Measurements from ENCODE around the gene PRCD. TPM values are rescaled to one million over a fixed set of nuclear protein-coding genes. Genes with fewer than 3 reads are reported as not detected.
"Not testable (repeated sequence)": the region's sequence is repeated elsewhere in the genome, so short reads cannot be mapped to it uniquely, and the experiment has no call there.

Gene PRCD
- total and polyA plus RNA-seq, 2 donors from 2014 or later = 2.2 TPM; not detected in 1

DNA sequence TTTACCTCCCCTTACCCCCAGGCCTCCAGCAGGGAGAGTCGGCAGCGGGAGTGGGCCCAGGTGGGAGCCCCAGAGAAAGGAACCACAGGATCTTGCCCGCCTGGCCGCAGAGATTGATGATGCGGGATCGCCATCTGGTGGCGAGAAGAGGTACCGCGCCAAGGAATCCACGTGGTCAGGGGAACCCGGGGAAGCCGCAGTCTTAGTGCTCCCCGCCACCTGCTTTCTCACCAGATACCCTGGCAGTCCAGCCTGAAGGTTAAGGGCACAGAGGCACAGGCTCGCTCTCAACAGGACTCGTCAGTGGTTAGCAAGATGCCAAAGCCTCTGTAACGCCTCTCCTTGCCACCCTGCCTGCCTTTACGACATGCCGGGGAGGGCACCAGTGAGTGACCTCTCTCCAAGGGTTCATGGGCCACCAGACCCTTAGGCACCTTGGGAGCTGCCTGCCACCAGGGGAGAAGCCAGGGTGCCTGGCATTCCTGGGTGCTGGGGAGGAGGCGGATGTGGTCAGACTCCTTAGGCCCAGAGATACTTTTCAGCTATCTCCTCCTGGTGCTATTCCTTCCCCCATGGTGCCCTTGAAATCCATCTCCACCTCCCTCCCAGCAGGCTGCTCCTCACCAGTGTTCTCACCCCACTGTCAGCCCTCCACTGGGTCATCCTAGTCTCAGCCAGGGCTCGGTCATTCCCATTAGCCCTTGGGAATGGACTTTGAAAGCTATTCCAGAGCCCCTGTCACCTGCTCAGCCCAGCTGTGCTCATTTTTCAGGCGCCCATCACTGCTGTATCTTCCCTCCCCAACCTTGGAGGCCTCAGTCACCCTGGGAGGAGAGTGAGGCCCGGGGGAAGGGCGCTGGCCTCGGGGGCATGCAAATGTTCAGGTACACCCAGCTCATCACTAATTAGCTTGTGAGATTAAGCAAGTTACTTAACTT, 33.2 kb upstream of the PRCD start:
- peak; percentile 83 to 92 (median 87) for DNase-seq
- Histone ChIP-seq H3K27me3 (ENCODE audit: control insufficient read depth, insufficient read depth, low read length) (no peaks in the 10 kb centered on the region), H3K4me3 (ENCODE audit: low read length in 3 of 3) (no peak overlapping the region), H3K36me3 (ENCODE audit: control insufficient read depth in 2 of 3, insufficient read depth in 3 of 3, low read length in 3 of 3) (no peaks in the 10 kb centered on the region), H3K4me1 (ENCODE audit: control insufficient read depth in 2 of 3, insufficient read depth in 2 of 3, low read depth in 1 of 3, low read length in 3 of 3) (peaks cover 0 to 10% (median 0%) of the 10 kb centered on the region in 3 donors), H3K9me3 (ENCODE audit: control insufficient read depth in 2 of 3, insufficient read depth in 1 of 3, low read length in 3 of 3) (no peaks in the 10 kb centered on the region), H3K9ac (ENCODE audit: low read length in 3 of 3) (no peak overlapping the region), H3K27ac (ENCODE audit: low read depth in 2 of 2, low read length in 2 of 2) (no peak overlapping the region)
- TF ChIP-seq, protein P1, sequence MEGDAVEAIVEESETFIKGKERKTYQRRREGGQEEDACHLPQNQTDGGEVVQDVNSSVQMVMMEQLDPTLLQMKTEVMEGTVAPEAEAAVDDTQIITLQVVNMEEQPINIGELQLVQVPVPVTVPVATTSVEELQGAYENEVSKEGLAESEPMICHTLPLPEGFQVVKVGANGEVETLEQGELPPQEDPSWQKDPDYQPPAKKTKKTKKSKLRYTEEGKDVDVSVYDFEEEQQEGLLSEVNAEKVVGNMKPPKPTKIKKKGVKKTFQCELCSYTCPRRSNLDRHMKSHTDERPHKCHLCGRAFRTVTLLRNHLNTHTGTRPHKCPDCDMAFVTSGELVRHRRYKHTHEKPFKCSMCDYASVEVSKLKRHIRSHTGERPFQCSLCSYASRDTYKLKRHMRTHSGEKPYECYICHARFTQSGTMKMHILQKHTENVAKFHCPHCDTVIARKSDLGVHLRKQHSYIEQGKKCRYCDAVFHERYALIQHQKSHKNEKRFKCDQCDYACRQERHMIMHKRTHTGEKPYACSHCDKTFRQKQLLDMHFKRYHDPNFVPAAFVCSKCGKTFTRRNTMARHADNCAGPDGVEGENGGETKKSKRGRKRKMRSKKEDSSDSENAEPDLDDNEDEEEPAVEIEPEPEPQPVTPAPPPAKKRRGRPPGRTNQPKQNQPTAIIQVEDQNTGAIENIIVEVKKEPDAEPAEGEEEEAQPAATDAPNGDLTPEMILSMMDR (IDR thresholded peaks at IDR 0.05; ENCODE audit: borderline replicate concordance, extremely low read depth, insufficient read depth) = peak; percentile 98
- intact Hi-C loops (cut with DNase I) = loop anchor here (5.0 kb wide), 1 partner anchor 44 kb away; no protein-coding TSS in a partner anchor
- no peak for FAIRE-seq

DNA sequence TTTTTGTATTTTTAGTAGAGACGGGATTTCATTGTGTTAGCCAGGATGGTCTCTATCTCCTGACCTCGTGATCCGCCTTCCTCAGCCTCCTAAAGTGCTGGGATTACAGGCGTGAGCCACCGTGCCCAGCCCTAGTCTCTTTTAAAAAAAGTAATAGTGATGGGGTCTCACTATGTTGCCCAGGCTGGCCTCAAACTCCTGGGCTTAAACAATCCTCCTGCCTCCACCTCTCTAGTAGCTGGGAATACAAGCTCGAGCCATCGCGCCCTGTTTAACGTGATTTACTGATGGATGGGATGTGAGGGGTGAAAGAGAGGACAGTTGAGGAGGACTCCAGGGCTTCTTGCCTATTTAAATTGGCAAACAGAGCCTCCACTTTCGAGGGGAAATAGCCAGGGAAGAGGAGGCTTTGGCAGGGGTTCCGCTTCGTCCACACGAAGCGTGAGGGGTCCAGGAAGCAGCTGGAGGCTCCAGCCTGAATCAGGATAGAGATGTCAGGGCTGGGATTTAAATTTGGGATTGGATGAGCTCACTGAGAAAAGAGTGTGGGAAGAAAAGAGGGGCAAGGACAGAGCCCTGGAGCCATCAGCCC, 31.3 kb upstream of the PRCD start:
- H3K36me3 ChIP-seq (ENCODE audit: control insufficient read depth in 2 of 3, insufficient read depth in 3 of 3, low read length in 3 of 3); FAIRE-seq; H3K27me3 ChIP-seq (ENCODE audit: control insufficient read depth, insufficient read depth, low read length); H3K27ac ChIP-seq (ENCODE audit: low read depth in 2 of 2, low read length in 2 of 2); H3K4me1 ChIP-seq (ENCODE audit: control insufficient read depth in 2 of 3, insufficient read depth in 2 of 3, low read depth in 1 of 3, low read length in 3 of 3); DNase-seq; H3K9me3 ChIP-seq (ENCODE audit: control insufficient read depth in 2 of 3, insufficient read depth in 1 of 3, low read length in 3 of 3); H3K9ac ChIP-seq (ENCODE audit: low read length in 3 of 3); H3K4me3 ChIP-seq (ENCODE audit: low read length in 3 of 3): not testable (repeated sequence)
- intact Hi-C loops (cut with DNase I) = loop anchor here (5.0 kb wide), 1 partner anchor 46 kb away; no protein-coding TSS in a partner anchor

DNA sequence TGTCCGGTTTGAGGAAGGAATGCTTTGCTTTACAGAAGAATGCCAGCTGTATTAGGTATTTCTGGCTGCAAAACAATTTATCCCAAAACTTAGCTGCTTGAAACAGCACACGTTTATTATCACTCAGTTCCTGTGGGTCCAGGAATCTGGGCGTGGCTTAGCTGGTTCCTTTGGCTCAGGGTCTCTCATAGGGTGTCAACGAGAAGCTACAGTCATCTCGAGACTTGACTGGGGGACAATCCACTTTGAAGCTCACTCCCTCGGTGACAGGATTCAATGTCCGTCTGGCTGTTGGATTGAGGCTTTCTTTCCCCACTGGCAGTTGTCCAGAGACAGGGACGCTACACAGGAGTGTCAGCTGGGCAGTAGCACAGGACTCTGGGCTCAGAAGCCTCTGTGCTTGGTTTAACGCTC, 29.0 kb upstream of the PRCD start:
- TF ChIP-seq, protein P1 (IDR thresholded peaks at IDR 0.05; ENCODE audit: borderline replicate concordance, extremely low read depth, insufficient read depth) = no peak
- no peak for FAIRE-seq

More for the DNA sequence above, 29.0 kb upstream of the PRCD start:
- no peak overlapping the region for H3K27ac ChIP-seq (ENCODE audit: low read depth in 2 of 2, low read length in 2 of 2)
- no peaks in the 10 kb centered on the region for H3K36me3 ChIP-seq (ENCODE audit: control insufficient read depth in 2 of 3, insufficient read depth in 3 of 3, low read length in 3 of 3)
- H3K9ac ChIP-seq (ENCODE audit: low read length in 3 of 3) = no peak overlapping the region
- DNase-seq = peak in 2 of 5 donors; percentile 30 to 54
- intact Hi-C loops (cut with DNase I) = no loop called here
- H3K27me3 ChIP-seq (ENCODE audit: control insufficient read depth, insufficient read depth, low read length) = no peaks in the 10 kb centered on the region
- H3K4me3 ChIP-seq (ENCODE audit: low read length in 3 of 3) = no peak overlapping the region
- no peaks in the 10 kb centered on the region for H3K9me3 ChIP-seq (ENCODE audit: control insufficient read depth in 2 of 3, insufficient read depth in 1 of 3, low read length in 3 of 3)
- peaks cover 0 to 5% (median 0%) of the 10 kb centered on the region in 3 donors for H3K4me1 ChIP-seq (ENCODE audit: control insufficient read depth in 2 of 3, insufficient read depth in 2 of 3, low read depth in 1 of 3, low read length in 3 of 3)
